Stimulated activated naive B cell treated with anti-CD40 and anti-IgM and Interleukin-4, amounts not matched to agents 10 μg/mL and 1 μg/mL and 100 μg/mL, for 72 hours (primary cell): ENCODE results near the gene MEDAG.
A peak's percentile ranks its signal among the peaks of the same experiment; 100 is the strongest.

Source experiments
- ATAC-seq, 2 donors: fragments of 150-1000 bp; cut with Tn5 transposase; replicated peaks; 2 replicates each; pipeline ENCODE4 v1.10.0; 2021; ENCODE audit warnings: moderate library complexity in 1 of 2
- DNase-seq: peaks from one replicate; pipeline ENCODE4 v3.0.0; 2021
- H3K27ac Mint-ChIP-seq: one replicate; pipeline ENCODE4 v1.8.0; 2022; ENCODE audit warnings: mild to moderate bottlenecking, mixed read lengths
- H3K27me3 Mint-ChIP-seq, 2 donors: one replicate each; pipeline ENCODE4 v1.8.0; 2022; ENCODE audit warnings: mixed read lengths in 2 of 2
- H3K36me3 Mint-ChIP-seq, 2 donors: one replicate each; pipeline ENCODE4 v1.8.0; 2022; ENCODE audit warnings: mixed read lengths in 2 of 2, mild to moderate bottlenecking in 1 of 2
- H3K4me1 Mint-ChIP-seq, 2 donors: one replicate each; pipeline ENCODE4 v1.8.0; 2022; ENCODE audit warnings: mixed read lengths in 2 of 2, mild to moderate bottlenecking in 1 of 2
- H3K4me3 Mint-ChIP-seq, 2 donors: one replicate each; pipeline ENCODE4 v1.8.0; 2022; ENCODE audit warnings: mild to moderate bottlenecking in 2 of 2, mixed read lengths in 2 of 2, moderate library complexity in 1 of 2
- H3K9me3 Mint-ChIP-seq, 2 donors: one replicate each; pipeline ENCODE4 v1.8.0; 2022; ENCODE audit warnings: mixed read lengths in 2 of 2, mild to moderate bottlenecking in 1 of 2

Gene MEDAG

GRCh38 chr13:30881191-30881651 is 24.9 kb upstream of the MEDAG start:
- H3K27me3 Mint-ChIP-seq, result peaks cover 21 to 32% of the 10 kb centered on the region in 2 donors
- no peak overlapping the region for H3K4me3 Mint-ChIP-seq
- ATAC-seq (no peak), DNase-seq (no peak)
- no peaks in the 10 kb centered on the region for H3K36me3 Mint-ChIP-seq
- H3K4me1 Mint-ChIP-seq, result peaks cover 2 to 9% of the 10 kb centered on the region in 2 donors
- H3K27ac Mint-ChIP-seq, result no peak overlapping the region
- H3K9me3 Mint-ChIP-seq, result peaks cover 5 to 17% of the 10 kb centered on the region in 2 donors

- peaks cover 5 to 17% of the 10 kb centered on the region in 2 donors for H3K9me3 Mint-ChIP-seq
- no peaks in the 10 kb centered on the region for H3K36me3 Mint-ChIP-seq
- peaks cover 24 to 41% of the 10 kb centered on the region in 2 donors for H3K27me3 Mint-ChIP-seq
- DNase-seq, result no peak
- H3K27ac Mint-ChIP-seq, result no peak overlapping the region
- no peak for ATAC-seq
- H3K4me1 Mint-ChIP-seq, result peaks cover 2 to 9% of the 10 kb centered on the region in 2 donors
- no peak overlapping the region for H3K4me3 Mint-ChIP-seq
These were observed 23.8 kb upstream of the MEDAG start for GRCh38 chr13:30882026-30882850.

- Mint-ChIP-seq H3K4me1 (peaks cover 2 to 9% of the 10 kb centered on the region in 2 donors), H3K36me3 (no peaks in the 10 kb centered on the region), H3K9me3 (peaks cover 5 to 17% of the 10 kb centered on the region in 2 donors), H3K4me3 (no peak overlapping the region), H3K27ac (no peak overlapping the region), H3K27me3 (peaks cover 31 to 46% of the 10 kb centered on the region in 2 donors)
- DNase-seq, result no peak
- no peak for ATAC-seq
These were observed 22.9 kb upstream of the MEDAG start for GRCh38 chr13:30882996-30883766.

- ATAC-seq, result no peak
- Mint-ChIP-seq H3K4me3 (no peak overlapping the region), H3K27ac (no peak overlapping the region), H3K9me3 (peaks cover 5 to 17% of the 10 kb centered on the region in 2 donors), H3K27me3 (peaks cover 35 to 48% of the 10 kb centered on the region in 2 donors), H3K4me1 (peaks cover 2 to 9% of the 10 kb centered on the region in 2 donors), H3K36me3 (no peaks in the 10 kb centered on the region)
- DNase-seq, result no peak
These were observed 21.5 kb upstream of the MEDAG start for GRCh38 chr13:30884543-30884942.

- H3K9me3 Mint-ChIP-seq, result peaks cover 4 to 9% of the 10 kb centered on the region in 2 donors
- no peak overlapping the region for H3K4me3 Mint-ChIP-seq
- no peaks in the 10 kb centered on the region for H3K36me3 Mint-ChIP-seq
- DNase-seq (no peak), ATAC-seq (no peak)
- peaks cover 2 to 7% of the 10 kb centered on the region in 2 donors for H3K4me1 Mint-ChIP-seq
- H3K27ac Mint-ChIP-seq, result no peak overlapping the region
- peaks cover 21 to 29% of the 10 kb centered on the region in 2 donors for H3K27me3 Mint-ChIP-seq
These were observed 16.8 kb upstream of the MEDAG start for GRCh38 chr13:30889196-30889690.

GRCh38 chr13:30892966-30893365 is 13.1 kb upstream of the MEDAG start:
- H3K27ac Mint-ChIP-seq, result no peak overlapping the region
- no peak for DNase-seq

GRCh38 chr13:30895773-30896172 is 10.3 kb upstream of the MEDAG start:
- Mint-ChIP-seq H3K27ac (no peak overlapping the region), H3K4me1 (no peaks in the 10 kb centered on the region), H3K9me3 (no peaks in the 10 kb centered on the region), H3K27me3 (peaks cover 32 to 47% of the 10 kb centered on the region in 2 donors), H3K4me3 (no peak overlapping the region), H3K36me3 (no peaks in the 10 kb centered on the region)
- ATAC-seq (no peak), DNase-seq (no peak)

More at GRCh38 chr13:30892966-30893365, 13.1 kb upstream of the MEDAG start:
- Mint-ChIP-seq H3K4me1 (no peaks in the 10 kb centered on the region), H3K27me3 (peaks cover 17 to 32% of the 10 kb centered on the region in 2 donors), H3K36me3 (no peaks in the 10 kb centered on the region), H3K9me3 (no peaks in the 10 kb centered on the region), H3K4me3 (no peak overlapping the region)
- no peak for ATAC-seq

GRCh38 chr13:30898070-30898469 is 8.0 kb upstream of the MEDAG start:
- no peak overlapping the region for H3K27ac Mint-ChIP-seq
- DNase-seq, result no peak

GRCh38 chr13:30898678-30899241 is 7.3 kb upstream of the MEDAG start:
- Mint-ChIP-seq H3K9me3 (no peaks in the 10 kb centered on the region), H3K36me3 (no peaks in the 10 kb centered on the region), H3K4me3 (no peak overlapping the region), H3K4me1 (no peaks in the 10 kb centered on the region), H3K27me3 (peaks cover 39% of the 10 kb centered on the region in 2 donors), H3K27ac (no peak overlapping the region)
- DNase-seq, result no peak
- ATAC-seq, result peak; percentile 44 to 56

More at GRCh38 chr13:30898070-30898469, 8.0 kb upstream of the MEDAG start:
- Mint-ChIP-seq H3K4me3 (no peak overlapping the region), H3K4me1 (no peaks in the 10 kb centered on the region), H3K36me3 (no peaks in the 10 kb centered on the region), H3K9me3 (no peaks in the 10 kb centered on the region), H3K27me3 (peaks cover 35 to 38% of the 10 kb centered on the region in 2 donors)
- ATAC-seq, result no peak

GRCh38 chr13:30900436-30900835 is 5.6 kb upstream of the MEDAG start:
- H3K4me1 Mint-ChIP-seq, result peaks cover 0 to 1% of the 10 kb centered on the region in 2 donors
- DNase-seq (no peak), ATAC-seq (no peak)
- H3K9me3 Mint-ChIP-seq, result no peaks in the 10 kb centered on the region
- no peak overlapping the region for H3K4me3 Mint-ChIP-seq
- H3K27me3 Mint-ChIP-seq, result peaks cover 55 to 56% of the 10 kb centered on the region in 2 donors
- H3K27ac Mint-ChIP-seq, result no peak overlapping the region
- H3K36me3 Mint-ChIP-seq, result no peaks in the 10 kb centered on the region

GRCh38 chr13:30900952-30901749 is 4.9 kb upstream of the MEDAG start:
- H3K27me3 Mint-ChIP-seq, result peaks cover 55 to 59% of the 10 kb centered on the region in 2 donors
- H3K27ac Mint-ChIP-seq, result no peak overlapping the region
- H3K4me1 Mint-ChIP-seq, result peaks cover 0 to 3% of the 10 kb centered on the region in 2 donors
- no peak overlapping the region for H3K4me3 Mint-ChIP-seq
- no peaks in the 10 kb centered on the region for H3K36me3 Mint-ChIP-seq
- no peaks in the 10 kb centered on the region for H3K9me3 Mint-ChIP-seq
- ATAC-seq (no peak), DNase-seq (no peak)

- Mint-ChIP-seq H3K36me3 (no peaks in the 10 kb centered on the region), H3K4me1 (peaks cover 8 to 16% of the 10 kb centered on the region in 2 donors), H3K9me3 (no peaks in the 10 kb centered on the region), H3K4me3 (no peak overlapping the region), H3K27me3 (peaks cover 54 to 62% of the 10 kb centered on the region in 2 donors), H3K27ac (no peak overlapping the region)
- ATAC-seq (no peak), DNase-seq (no peak)
These were observed 2.0 kb upstream of the MEDAG start for GRCh38 chr13:30904043-30904442.

GRCh38 chr13:30906411-30907051 is 460 bp downstream of the MEDAG start:
- H3K4me3 Mint-ChIP-seq, result no peak overlapping the region
- ATAC-seq (peak in 1 of 2 donors; percentile 31), DNase-seq (no peak)
- no peaks in the 10 kb centered on the region for H3K9me3 Mint-ChIP-seq
- H3K4me1 Mint-ChIP-seq, result peaks cover 8 to 16% of the 10 kb centered on the region in 2 donors
- no peaks in the 10 kb centered on the region for H3K36me3 Mint-ChIP-seq
- H3K27me3 Mint-ChIP-seq, result peaks cover 46 to 52% of the 10 kb centered on the region in 2 donors
- H3K27ac Mint-ChIP-seq, result no peak overlapping the region
